DMS153 treated with DMSO at 0.1 percent for 48 hours (cell line): ENCODE measurements around the gene PCSK2.

ENCODE experiments used
- DNase-seq: peaks from one replicate; lab custom pipeline; 2025; ENCODE audit not compliant: unreplicated experiment; lab: John Stamatoyannopoulos, UW

PCSK2 gene

DNA sequence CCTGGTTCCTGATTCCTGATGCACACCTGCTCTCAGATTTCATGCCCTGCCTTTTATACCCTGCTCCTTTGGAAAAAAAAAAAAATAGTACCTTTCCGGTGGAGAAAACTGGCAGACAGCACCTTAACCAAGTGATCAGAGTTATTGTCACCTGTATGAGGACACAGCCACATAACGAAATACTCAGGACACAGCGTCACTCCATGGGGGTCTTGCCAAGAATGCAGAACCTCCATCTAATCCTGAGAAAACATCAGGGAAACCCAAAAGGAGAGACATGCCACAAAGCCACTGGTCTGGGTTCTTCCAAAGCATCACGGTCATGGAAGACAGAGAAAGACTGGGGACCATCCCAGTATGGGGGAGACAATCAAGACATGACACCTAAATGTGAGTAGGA lies 275.3 kb downstream of the PCSK2 start:
- DNase-seq, result no peak

DNA sequence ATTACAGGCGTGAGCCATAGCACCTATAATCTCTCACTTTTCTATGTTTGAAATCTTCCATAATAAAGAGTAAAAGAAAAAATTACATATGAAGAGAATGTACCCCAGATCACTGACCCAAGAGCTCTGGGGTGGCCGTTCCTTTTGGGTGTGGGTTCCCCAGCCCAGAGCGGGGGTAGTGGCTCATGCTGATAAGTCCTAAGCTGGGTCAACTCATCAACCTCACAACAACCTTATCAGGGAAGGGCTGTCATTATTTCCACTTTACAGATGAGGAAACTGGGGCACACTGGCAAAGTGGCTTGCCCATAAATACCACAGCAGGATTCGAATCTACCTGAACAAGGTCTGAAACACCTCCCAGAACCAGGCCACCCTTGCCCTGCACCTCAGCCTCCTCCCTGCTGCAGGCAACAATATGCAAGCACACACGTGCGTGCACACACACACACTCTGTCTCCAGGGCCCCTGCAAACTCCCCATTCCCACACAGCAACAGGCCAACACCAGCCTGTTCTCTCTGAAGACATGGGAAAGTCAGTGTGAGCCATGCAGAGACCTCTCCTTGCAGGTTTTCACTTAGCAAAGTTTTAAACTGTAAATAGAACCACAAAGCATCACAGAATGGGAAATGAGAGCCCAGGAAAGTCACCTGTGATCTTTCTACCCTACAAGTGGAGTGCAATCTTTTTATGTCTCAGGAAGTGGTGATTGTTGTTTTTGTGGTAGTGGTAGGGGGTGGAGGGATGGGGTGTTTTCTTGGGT lies 276.6 kb downstream of the PCSK2 start:
- DNase-seq, result no peak

DNA sequence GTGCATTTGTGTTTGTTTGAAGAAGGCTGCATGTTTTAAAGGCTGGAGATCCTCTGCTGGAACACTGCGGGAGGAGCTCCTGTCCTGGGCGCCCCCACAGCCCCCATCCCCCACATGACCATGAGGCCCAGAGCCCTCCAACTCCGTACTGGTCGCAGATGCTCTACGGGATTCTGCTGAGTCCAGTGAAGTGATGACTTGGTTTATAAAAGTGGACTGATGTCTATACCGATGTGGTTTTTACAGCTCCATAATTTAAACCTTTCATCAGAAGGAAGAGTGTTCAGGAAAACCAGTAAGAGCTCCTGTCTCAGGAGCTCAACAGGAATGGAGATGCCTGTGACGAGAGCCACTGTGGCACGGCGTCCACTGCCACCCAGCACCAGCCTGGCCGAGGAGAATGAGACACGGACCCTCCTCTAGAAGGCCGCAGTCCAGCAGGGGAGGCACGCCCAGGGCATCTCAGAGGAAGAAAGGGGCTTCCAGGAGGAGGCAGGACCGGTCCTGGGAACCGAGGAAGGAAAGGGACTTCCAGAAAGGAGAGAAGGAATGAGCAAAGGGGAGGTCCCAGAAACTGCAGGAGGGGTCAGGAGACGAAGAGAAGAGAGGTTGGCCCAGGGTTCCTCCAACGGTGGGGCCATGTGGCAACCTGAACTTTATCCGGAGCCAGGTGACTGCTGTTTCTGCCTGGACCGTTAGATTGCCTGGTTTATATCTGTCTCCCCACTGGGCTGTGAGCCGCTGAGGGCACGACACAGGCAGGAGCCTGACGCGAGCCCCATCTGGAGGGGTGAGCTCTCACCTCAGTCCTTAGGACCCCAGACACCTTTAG lies 277.4 kb downstream of the PCSK2 start:
- no peak for DNase-seq

GRCh38 chr20:17504898-17505635 lies 278.2 kb downstream of the PCSK2 start:
- peak; percentile 58 for DNase-seq

DNA sequence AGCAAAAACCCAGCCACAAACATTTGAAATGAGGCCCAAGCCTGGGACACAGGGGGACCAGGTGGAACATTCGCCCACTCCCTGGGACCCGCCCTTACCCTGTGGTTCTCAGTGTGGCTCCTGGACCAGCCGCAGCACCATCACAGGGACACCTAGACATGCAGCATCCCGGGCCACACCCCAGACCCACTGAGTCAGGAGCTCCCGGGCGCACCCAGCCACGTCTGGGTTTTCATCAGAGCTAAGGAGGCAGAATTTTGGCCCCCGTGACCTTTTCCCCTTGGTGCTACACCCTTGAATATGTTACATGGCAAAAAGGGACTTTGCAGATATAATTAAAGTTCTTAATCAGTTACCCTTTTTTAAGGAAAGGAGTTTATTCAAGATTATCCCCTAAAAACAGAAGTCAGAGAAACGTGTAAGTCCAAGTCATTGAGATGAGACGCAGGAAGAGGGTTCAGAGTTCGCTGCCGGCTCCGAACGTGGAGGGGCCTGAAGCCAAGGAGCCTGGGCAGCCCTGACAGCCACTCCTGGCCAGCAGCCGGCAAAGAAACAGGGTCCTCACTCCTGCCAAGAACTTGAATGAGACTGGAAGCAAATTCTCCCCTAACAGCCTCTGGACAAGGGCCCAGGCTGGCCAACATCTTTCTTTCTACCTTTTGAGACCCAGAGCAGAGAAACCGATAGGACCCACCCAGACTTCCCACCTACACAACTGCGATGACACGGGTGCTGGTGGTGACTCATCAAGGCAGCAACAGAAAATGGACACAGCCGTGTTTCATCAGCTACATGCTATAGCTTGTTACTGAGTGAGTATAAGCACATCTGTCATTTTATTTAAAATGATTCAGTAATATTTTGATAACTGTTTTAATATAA lies 279.0 kb downstream of the PCSK2 start:
- no peak for DNase-seq

- DNase-seq, result no peak
These were observed 280.2 kb downstream of the PCSK2 start for GRCh38 chr20:17507032-17507431.

DNA sequence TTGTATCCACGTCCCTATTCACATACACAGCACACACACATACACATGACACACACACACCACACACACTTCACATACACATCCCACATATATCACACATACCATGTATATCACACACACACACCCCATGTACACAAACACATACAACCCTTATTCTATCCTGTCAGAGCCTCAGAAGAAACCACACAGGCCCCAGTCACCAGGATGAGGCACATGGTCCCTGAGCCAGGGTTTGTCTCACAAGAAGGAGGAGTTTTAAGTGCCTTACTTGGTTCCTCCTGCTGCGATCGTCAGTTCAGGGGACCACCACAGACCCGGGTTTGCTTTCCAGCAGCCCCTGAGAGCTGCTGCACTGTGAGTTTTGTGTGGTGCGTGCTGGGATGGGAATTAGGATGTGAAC lies 280.7 kb downstream of the PCSK2 start:
- DNase-seq, result no peak

DNA sequence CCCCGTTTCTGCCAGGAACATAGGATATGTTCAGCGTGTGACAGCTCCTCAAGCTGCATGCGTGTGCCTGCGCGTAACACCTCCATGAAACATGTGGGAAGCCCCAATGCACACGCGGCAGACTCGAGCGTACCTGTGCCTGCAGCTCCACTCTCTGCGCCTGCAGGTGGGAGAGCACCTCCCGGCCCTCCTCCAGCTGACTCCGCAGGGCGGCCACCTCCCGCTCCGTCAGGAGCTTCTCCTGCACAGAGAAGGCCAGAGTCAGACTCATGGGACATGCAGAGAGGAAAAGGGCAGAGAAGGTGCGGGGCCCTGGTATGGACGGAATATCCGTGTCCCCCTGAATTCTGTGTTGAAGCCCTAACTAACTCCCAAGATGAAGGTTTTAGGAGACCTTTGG lies 281.9 kb downstream of the PCSK2 start:
- DNase-seq, result no peak

- no peak for DNase-seq
These were observed 283.7 kb downstream of the PCSK2 start for GRCh38 chr20:17510548-17510947.

DNA sequence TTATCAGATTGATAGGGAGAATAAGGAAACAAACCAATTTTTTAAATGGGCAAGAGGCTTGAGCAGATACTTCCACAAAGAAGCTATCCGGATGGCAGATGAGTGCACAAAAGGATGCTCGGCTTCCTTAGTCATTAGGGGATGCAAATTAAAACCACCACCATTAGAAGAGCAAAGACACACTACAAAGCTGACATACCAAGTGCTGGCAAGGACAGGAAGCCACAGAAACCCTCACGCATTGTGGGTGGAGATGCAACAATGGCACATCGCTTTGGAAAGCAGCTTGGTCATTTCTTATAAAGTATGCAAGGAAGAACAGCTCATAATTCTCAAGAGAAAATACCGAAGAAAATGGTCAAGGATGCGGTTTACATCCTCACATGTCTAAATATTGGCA lies 284.6 kb downstream of the PCSK2 start:
- DNase-seq, result no peak

GRCh38 chr20:17513939-17514338 lies 287.1 kb downstream of the PCSK2 start:
- no peak for DNase-seq

- no peak for DNase-seq
These were observed 288.2 kb downstream of the PCSK2 start for GRCh38 chr20:17515053-17515452.

DNA sequence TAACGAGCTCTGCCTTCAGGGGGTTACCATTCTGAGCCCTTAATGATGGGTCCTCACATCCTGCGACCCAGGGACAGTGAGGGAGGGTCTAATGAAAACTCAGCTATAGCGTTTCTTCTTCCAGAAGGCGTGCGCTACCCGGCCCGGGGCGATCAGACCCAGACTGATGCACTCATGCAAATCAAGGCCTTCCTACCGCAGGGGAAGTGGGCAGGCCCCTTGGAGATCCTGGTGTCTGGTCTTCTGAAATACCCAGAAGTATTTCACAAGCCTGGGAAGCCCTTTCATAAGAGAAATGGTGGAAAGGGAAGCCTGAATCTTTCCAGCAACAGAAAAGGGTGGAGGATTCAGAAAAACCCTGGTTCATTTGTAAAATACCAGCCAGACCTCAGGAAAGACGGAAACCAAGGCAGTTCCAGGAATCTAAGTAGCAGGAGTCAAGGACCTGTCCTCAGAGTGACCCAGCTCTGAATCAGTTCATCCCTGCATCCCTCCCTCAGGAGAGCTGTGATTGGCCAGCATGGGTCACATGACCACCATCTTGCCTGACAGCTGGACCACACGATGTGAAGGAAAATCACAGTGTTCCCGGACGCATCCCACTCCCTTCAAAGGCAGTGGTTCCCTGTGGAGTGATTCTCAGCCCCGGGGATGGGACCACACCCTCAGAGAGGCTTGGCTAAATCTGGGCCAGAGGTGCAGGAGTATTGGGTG lies 291.7 kb downstream of the PCSK2 start:
- DNase-seq, result no peak

- DNase-seq, result no peak
These were observed 292.9 kb downstream of the PCSK2 start for GRCh38 chr20:17519606-17520285.

GRCh38 chr20:17520583-17520982 lies 293.7 kb downstream of the PCSK2 start:
- no peak for DNase-seq

- DNase-seq, result no peak
These were observed 295.7 kb downstream of the PCSK2 start for GRCh38 chr20:17522528-17522927.

DNA sequence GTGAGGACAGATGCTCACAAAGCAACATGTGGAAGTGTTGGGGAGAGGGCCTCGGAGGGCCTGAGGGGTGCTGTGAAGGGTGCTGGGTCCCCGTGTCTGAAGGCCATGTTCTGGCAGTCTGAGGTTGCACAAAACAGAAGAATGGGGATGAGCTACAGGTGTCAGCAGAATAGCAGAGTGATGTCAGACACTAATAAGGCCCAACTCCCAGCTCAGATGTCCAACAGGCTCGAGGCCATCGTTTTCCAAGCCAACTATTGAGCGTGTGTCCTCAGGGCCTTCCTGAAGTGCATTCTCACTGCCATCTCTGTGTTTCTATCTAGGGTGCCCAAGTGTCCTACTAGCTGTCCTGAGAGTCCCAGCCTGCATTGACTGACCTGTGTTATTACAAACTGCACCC lies 296.5 kb downstream of the PCSK2 start:
- no peak for DNase-seq

DNA sequence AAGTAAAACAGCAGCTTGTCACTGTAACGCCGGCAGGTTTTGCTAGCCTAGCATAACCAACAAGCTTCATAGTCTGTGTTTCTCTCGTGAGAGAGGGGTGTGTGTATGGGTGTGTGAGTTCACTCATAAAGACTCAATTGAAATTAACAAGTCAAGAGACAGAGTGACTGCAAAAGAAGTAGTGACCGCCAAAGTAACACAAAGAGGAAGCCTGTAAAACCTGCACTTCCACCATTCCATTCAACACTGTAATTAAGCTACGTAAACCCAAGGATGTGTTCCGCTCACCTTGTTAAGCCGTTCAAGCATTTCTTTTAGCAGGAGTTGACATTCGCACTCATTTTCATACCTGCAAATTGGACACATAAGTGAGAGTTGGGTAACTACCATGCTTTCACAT lies 297.7 kb downstream of the PCSK2 start:
- DNase-seq, result no peak

GRCh38 chr20:17525132-17525531 lies 298.3 kb downstream of the PCSK2 start:
- DNase-seq, result no peak

- DNase-seq, result peak; percentile 31
These were observed 298.8 kb downstream of the PCSK2 start for GRCh38 chr20:17525650-17526049.
